HUES6 (cell line): ENCODE measurements around the gene TAF1C.

Experiments
- H3K27ac ChIP-seq: 2 replicates; pipeline ENCODE4 v1.7.0; 2013; ENCODE audit warnings: low read depth, mild to moderate bottlenecking, low read length, inconsistent platforms
- H3K27me3 ChIP-seq: 2 replicates; pipeline ENCODE4 v1.6.1; 2013; ENCODE audit warnings: low read length; ENCODE audit not compliant: control insufficient read depth, insufficient read depth
- H3K36me3 ChIP-seq: 2 replicates; pipeline ENCODE4 v1.6.1; 2013; ENCODE audit warnings: low read length; ENCODE audit not compliant: control insufficient read depth, insufficient read depth
- H3K4me1 ChIP-seq: 2 replicates; pipeline ENCODE4 v1.6.1; 2013; ENCODE audit warnings: low read length; ENCODE audit not compliant: control insufficient read depth, insufficient read depth
- H3K4me3 ChIP-seq: 2 replicates; pipeline ENCODE4 v1.5.1; 2013; ENCODE audit warnings: low read depth, low read length
- H3K9ac ChIP-seq: one replicate; pipeline ENCODE4 v1.6.1; 2013; ENCODE audit warnings: mild to moderate bottlenecking, low read length
- H3K9me3 ChIP-seq: 2 replicates; pipeline ENCODE4 v1.6.1; 2013; ENCODE audit warnings: low read depth, low read length; ENCODE audit not compliant: control insufficient read depth, insufficient read depth

Gene TAF1C

GRCh38 chr16:84186685-84187437, at the start of gene TAF1C:
Gene TAF1C (minus strand): TSS chr16:84187057. CDS start chr16:84184988, 2,069 bp downstream.
- peak within 1 kb of the TSS; percentile 86 for H3K27ac ChIP-seq
- no peaks in the 10 kb centered on the region for H3K27me3 ChIP-seq
- H3K9ac ChIP-seq = peak within 1 kb of the TSS; percentile 94
- no peaks in the 10 kb centered on the region for H3K9me3 ChIP-seq
- peak within 1 kb of the TSS; percentile 100 for H3K4me3 ChIP-seq
- H3K4me1 ChIP-seq = no peaks in the 10 kb centered on the region
- peaks cover 34% of the 10 kb centered on the region for H3K36me3 ChIP-seq

- Histone ChIP-seq H3K27ac (no peak overlapping the region), H3K36me3 (no peaks in the 10 kb centered on the region), H3K27me3 (no peaks in the 10 kb centered on the region), H3K9ac (no peak overlapping the region), H3K4me1 (peaks cover under 1% of the 10 kb centered on the region; the same call in 1 of the 2 replicates), H3K9me3 (no peaks in the 10 kb centered on the region), H3K4me3 (no peak overlapping the region)
Measured at GRCh38 chr16:84234321-84235241, 47.7 kb upstream of the TAF1C start.

GRCh38 chr16:84233748-84234147, 46.9 kb upstream of the TAF1C start:
- H3K4me1 ChIP-seq = peaks cover 6% of the 10 kb centered on the region
- no peak overlapping the region for H3K4me3 ChIP-seq
- no peak overlapping the region for H3K27ac ChIP-seq
- no peaks in the 10 kb centered on the region for H3K27me3 ChIP-seq
- H3K36me3 ChIP-seq = no peaks in the 10 kb centered on the region
- H3K9me3 ChIP-seq = no peaks in the 10 kb centered on the region
- no peak overlapping the region for H3K9ac ChIP-seq

- no peaks in the 10 kb centered on the region for H3K27me3 ChIP-seq
- no peak overlapping the region for H3K27ac ChIP-seq
- no peak overlapping the region for H3K4me3 ChIP-seq
- H3K4me1 ChIP-seq = peaks cover 13% of the 10 kb centered on the region
- no peaks in the 10 kb centered on the region for H3K9me3 ChIP-seq
- H3K36me3 ChIP-seq = no peaks in the 10 kb centered on the region
- no peak overlapping the region for H3K9ac ChIP-seq
Measured at GRCh38 chr16:84232969-84233368, 46.1 kb upstream of the TAF1C start.

- Histone ChIP-seq H3K27me3 (no peaks in the 10 kb centered on the region), H3K9me3 (no peaks in the 10 kb centered on the region), H3K4me1 (peaks cover 17% of the 10 kb centered on the region), H3K36me3 (no peaks in the 10 kb centered on the region), H3K27ac (no peak overlapping the region), H3K4me3 (no peak overlapping the region), H3K9ac (no peak overlapping the region)
Measured at GRCh38 chr16:84232060-84232459, 45.2 kb upstream of the TAF1C start.

GRCh38 chr16:84229471-84229870, 42.6 kb upstream of the TAF1C start:
- H3K27ac ChIP-seq = no peak overlapping the region
- no peak overlapping the region for H3K9ac ChIP-seq
- peaks cover 17% of the 10 kb centered on the region for H3K4me1 ChIP-seq
- H3K4me3 ChIP-seq = no peak overlapping the region
- no peaks in the 10 kb centered on the region for H3K27me3 ChIP-seq
- H3K9me3 ChIP-seq = no peaks in the 10 kb centered on the region
- H3K36me3 ChIP-seq = no peaks in the 10 kb centered on the region

GRCh38 chr16:84228256-84228838, 41.5 kb upstream of the TAF1C start:
- Histone ChIP-seq H3K36me3 (no peaks in the 10 kb centered on the region), H3K27me3 (no peaks in the 10 kb centered on the region), H3K4me1 (peaks cover 17% of the 10 kb centered on the region), H3K4me3 (peak overlapping the region; percentile 31; the same call in 1 of the 2 replicates), H3K9ac (peak overlapping the region; percentile 43), H3K27ac (peak overlapping the region; percentile 78; the same call in 1 of the 2 replicates), H3K9me3 (no peaks in the 10 kb centered on the region)

GRCh38 chr16:84227548-84227947, 40.7 kb upstream of the TAF1C start:
- H3K27ac ChIP-seq = no peak overlapping the region; the same call in 1 of the 2 replicates
- H3K9ac ChIP-seq = peak overlapping the region; percentile 41

GRCh38 chr16:84226026-84226425, 39.2 kb upstream of the TAF1C start:
- Histone ChIP-seq H3K9me3 (no peaks in the 10 kb centered on the region), H3K36me3 (no peaks in the 10 kb centered on the region), H3K9ac (no peak overlapping the region), H3K27me3 (no peaks in the 10 kb centered on the region), H3K27ac (no peak overlapping the region), H3K4me3 (no peak overlapping the region), H3K4me1 (peaks cover 17% of the 10 kb centered on the region)

More at GRCh38 chr16:84227548-84227947, 40.7 kb upstream of the TAF1C start:
- Histone ChIP-seq H3K27me3 (no peaks in the 10 kb centered on the region), H3K9me3 (no peaks in the 10 kb centered on the region), H3K4me1 (peaks cover 17% of the 10 kb centered on the region), H3K4me3 (no peak overlapping the region), H3K36me3 (no peaks in the 10 kb centered on the region)

- no peak overlapping the region for H3K27ac ChIP-seq
- H3K27me3 ChIP-seq = no peaks in the 10 kb centered on the region
- no peaks in the 10 kb centered on the region for H3K9me3 ChIP-seq
- no peaks in the 10 kb centered on the region for H3K36me3 ChIP-seq
- H3K4me1 ChIP-seq = peaks cover 17% of the 10 kb centered on the region
- H3K4me3 ChIP-seq = no peak overlapping the region
- no peak overlapping the region for H3K9ac ChIP-seq
Measured at GRCh38 chr16:84225571-84225970, 38.7 kb upstream of the TAF1C start.
